ENCODE data around the gene CAV3. TPM values are rescaled to one million over a fixed set of nuclear protein-coding genes. Genes with fewer than 3 reads are reported as not detected.

Gene CAV3
- total RNA-seq, 1 donor from 2014 or later = not detected

- DNase-seq (ENCODE audit: low spot score in 2 of 2) (no peak), FAIRE-seq (no peak)
These were observed 46.7 kb downstream of the CAV3 start for GRCh38 chr3:8780279-8780678.

- FAIRE-seq (no peak), DNase-seq (ENCODE audit: low spot score in 2 of 2) (no peak)
These were observed 51.3 kb downstream of the CAV3 start for GRCh38 chr3:8784676-8785435.

- no peak for DNase-seq (ENCODE audit: low spot score in 2 of 2)
- no peak for FAIRE-seq
These were observed 56.9 kb downstream of the CAV3 start for GRCh38 chr3:8790529-8790928.

GRCh38 chr3:8793242-8793641 lies 59.6 kb downstream of the CAV3 start:
- no peak for FAIRE-seq
- no peak for DNase-seq (ENCODE audit: low spot score in 2 of 2)

GRCh38 chr3:8794247-8794646 lies 60.6 kb downstream of the CAV3 start:
- no peak for FAIRE-seq
- no peak for DNase-seq (ENCODE audit: low spot score in 2 of 2)

Other genes with a start within 250 kb of the CAV3 start
- gene LMCD1, start 232.0 kb upstream of the CAV3 start, total RNA-seq = 0.41 TPM
- gene SSUH2, start 89.0 kb upstream of the CAV3 start, total RNA-seq = 0.41 TPM
- 2.0 TPM for gene OXTR, start 35.8 kb downstream of the CAV3 start, total RNA-seq
- 11.8 TPM for gene RAD18, start 229.7 kb downstream of the CAV3 start, total RNA-seq

Data from frontal cortex (tissue), 4 donors.